Stimulated activated CD8-positive, alpha-beta memory T cell treated with anti-CD3 and anti-CD28 coated beads, Interleukin-2, amount 100 ng/mL, for 48 hours (primary cell): ENCODE measurements around the gene ALG6.
A peak's percentile ranks its signal among the peaks of the same experiment; 100 is the strongest.

Experiments
- DNase-seq, 2 donors: peaks; one replicate each; pipeline ENCODE4 v3.0.0-alpha.2; 2020; ENCODE audit warnings: low read depth in 2 of 2

Gene ALG6

DNA sequence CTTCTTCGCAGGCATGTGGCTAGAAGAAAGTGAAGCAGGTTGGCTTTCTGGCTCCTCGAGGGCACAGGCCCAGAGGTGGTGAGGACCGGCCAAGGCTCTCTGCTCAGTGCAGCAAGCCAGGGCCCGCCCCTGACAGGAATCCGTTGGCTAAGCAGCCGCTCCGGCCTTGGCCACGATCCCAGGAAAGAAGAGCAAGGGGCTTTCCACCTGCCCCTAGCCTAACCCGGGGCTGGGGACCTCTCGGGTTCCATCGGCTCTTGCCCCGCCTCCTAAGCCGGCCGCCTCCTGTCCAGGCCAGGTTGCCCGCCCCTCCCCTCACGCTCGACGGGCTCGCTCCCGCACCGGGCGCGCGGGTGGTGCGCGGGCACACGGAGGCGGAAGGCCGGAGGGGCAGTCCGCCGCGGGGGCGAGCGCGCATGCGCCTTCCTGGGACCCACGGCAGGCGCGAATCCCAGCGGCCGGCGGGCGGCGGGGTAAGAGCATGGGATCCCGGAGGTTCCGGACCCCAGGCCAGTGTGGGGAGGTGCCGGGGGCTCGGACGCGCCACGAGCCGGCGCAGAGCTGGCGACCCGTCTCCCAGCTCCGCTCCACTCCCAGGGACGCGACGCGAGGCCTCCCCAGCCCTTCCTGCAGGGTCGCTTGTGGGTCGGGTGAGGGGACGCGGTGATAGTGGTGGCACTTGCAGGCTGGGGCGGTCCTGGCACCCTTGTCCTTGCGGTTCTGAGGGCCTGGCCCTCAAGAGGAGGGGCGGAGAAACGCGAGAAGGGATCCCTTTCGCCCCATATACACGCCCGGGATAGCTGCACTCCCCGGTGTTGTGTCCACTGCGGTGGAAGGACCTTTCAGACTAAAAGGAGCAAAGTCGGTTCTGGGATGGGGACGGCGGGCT, at the start of gene ALG6:
TSS of gene ALG6 (plus strand) at position 413 of the 889 bp plus-strand sequence. CDS start 3,351 bp downstream, outside the sequence.
- peak; percentile 92 to 95 for DNase-seq

DNA sequence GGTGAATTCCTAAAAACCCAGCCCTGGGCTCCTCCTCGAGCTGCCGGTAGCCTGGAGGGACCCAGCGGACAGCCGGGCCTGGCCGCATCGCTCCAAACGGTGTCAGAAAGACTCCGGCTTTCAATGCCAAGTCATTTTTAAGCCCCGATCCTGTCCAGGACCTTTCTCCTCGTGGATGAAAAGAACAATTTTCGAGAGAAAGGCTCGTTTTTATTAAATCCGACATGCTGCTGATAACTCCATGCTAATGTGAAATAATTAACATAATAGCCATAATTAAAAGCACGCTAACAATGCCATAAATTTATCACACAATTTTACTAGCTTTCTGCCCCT, 49.6 kb upstream of the ALG6 start:
- no peak for DNase-seq

DNA sequence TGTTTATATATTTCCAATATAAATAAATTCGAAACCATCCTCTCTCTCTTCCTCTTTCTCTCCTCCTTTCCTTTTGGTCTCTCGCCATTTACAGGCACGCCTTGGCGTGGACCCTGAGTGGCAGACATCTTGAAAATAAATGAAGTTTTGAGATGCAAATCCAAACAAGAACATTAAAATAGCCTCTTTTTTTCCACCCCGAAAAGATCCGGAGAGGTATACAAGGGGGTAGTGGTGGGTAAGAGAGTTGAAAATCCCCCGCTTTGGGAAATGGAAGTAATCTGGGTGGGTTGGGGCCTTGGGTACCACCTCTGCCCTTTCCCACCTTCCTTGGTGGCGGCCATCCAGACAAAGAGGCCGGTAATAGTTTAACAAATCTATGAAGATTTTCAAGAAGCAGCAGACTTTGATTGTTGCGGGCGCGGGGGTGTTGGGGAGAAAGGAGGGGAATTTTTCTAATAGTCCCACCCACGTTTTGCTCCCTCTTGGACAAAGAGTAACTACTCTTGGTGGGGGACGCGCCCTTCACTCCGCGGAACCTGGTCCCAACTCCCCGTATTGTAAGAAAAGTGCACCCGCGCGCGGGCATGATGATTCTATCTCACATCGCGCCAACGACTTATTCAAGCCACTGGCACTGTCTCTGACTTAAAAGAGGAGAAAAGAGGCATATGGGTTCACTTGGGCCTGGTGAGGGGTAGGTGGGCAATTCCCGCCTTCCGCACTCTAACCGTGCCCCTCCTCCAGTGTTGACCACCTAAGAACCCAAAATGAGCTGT, 49.0 kb upstream of the ALG6 start:
- DNase-seq = no peak

DNA sequence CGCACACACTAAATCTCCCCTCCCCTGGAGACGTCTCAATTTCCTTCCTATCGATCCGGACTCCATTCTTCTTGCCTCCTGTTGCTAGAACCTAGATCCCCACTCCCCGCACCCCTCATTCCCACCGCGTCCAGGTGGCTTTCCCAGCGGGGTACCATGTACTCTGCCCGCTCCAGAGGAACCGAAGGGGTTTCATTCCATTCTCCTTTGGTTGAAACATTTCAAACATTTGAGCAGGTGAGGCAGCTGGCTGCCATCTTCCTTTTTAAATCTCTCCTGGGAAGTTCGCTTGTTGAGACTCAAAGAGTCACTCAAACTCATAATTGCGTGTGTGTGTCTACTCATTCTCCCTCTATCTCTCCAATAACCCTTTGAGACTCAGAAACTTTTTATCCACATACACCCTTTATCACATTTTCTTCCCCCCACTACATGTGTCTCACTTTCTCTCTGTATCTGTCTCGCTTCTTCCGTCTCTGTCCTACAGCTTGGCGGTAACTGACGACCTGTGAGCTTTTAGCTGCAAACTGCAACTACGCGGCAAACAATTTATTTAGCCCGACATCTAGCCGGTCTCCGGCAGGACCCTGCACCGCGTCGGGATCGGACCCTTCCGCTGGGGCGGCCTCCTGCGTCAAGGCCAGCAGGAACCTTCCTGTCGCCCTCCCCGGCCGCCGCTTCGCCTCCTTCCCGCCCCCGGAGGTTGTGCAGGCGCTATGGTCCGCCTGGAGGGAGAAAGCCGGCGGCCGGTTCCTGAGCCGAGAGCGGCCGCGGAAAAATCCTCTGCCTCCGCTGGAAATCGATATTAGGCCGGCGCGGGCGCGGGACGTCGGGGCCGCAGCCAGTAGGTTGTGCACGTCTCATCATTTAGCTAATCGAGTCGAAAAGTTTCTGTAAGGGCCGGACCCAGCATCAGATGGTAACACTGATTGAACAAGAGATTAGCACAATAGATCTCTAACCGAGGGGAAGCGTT, 48.1 kb upstream of the ALG6 start:
- no peak for DNase-seq

DNA sequence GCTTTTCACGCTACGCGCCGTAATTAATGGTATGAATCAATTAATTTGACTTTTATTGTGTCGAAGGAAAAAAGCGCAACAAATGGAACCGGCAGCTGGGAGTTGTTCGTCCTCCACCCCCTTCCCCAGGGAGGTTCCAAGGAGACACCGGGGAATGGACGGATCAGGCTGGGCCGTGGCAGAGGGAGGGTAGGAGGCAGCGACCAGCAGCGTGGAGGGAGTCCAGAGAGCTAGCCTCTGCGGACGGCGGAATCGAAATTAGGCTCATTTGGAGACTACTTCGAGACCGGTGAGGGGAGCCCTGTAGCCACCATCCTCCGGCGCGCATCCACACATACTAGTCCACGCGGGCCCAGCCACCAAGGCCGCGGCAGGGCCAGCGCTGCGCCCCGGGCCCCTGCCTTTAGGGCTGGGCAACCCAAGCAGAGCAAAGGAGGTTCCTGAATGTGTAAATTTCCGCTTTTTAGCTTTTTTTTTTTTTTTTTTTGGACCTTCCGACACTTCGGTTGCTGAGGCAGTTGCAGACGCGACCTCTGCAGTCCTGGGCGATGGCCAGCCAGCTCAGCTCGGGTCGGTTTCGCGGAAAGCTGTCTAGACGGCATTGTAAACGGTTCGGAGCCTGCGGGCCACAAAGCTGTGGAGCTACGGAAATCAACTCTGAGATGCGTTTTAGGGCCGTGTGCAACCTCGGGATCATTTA, 47.3 kb upstream of the ALG6 start:
- no peak for DNase-seq

DNA sequence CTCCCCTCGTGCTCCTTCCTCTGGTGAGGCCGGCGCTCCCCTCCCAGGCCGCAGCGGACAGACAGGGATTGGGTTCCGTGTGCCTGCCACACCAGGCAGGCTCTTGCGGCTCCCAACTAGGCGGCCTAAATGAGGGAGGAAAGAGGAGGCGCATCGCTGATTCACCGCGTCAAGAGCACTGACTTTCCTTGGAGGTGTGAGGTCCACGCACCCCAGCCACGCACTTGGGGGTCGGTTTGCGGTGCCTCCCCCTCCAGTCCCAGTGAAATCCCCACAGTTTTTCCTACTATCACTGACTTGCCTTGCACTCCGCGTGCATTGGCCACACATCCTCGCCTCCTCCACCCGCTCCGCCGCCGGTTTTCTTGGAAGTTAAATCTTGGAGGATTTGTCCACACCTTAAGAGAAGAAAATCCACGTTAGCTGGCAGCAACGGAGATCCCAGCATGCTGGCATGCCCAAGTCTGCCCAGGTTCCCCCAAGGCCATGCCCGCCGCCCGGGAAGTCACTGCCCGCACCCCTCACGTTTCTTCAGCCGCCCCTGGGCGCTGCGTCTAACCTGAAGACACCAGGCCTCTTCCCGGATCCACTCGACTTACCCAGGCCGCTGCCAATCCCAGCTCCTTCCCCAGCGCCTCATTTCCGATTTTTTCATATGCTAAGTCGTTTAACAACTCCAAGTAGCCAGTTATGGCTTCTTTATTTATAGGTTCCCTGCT, 46.2 kb upstream of the ALG6 start:
- no peak for DNase-seq

DNA sequence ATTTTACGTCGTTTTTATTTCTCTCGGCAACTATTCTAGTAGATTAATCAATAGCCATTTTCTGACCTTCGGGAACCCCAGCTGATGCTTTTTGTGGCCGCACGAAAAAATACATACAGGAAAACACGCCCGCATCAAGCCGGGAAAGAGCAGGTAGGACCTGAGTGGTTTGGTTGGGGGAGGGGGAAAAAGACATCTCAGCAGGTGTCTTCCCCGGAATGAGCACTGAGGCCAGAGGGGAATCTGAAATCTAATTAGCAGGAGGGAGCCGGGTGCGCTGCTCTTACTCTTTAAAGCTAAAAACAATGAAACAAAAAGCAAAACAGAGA, 45.7 kb upstream of the ALG6 start:
- DNase-seq = no peak

DNA sequence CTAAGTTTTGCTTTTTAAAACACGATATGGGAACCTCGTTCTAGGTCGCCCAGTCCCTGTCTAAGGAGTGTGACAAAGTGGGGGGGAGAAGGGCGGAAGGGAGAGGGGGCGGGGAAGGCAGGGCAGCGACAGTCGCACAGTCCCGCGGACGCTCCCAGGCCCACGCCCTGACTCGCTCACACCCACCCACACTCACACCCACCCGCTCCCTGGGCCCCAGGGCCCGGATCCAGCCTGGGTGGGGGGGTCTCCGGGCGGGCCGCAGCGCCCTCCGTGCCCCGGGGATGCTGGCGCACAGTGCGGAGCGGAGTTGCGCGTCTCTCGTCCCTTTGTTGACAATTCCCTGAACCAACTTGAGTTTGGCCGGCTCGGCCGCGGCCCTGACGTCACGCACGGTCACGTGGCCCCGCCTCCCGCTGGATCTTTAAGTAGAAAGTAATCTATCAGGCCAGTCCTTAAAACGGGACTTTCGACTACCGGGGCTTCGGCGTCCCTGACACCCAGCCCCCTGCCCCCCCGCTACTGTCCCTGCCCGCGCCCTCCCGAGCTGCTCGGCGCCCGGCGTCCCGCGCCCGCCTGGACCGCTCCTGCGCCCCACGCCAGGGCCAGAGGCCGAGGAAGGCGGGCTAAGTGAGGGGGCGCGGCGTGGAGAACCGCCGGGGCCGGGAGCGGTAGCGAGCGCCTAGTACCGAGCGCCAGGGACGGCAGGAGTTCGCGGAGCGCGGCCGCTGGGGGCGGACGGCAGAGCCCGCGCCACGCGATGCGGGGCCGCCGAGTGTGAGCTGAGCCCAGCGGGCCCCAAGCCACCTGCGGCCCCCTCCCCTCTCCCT, 45.1 kb upstream of the ALG6 start, which contains the start of gene FOXD3:
TSS of gene FOXD3 (plus strand) at position 454 of the 830 bp plus-strand sequence. CDS start 492 bp downstream, outside the sequence.
- no peak for DNase-seq

DNA sequence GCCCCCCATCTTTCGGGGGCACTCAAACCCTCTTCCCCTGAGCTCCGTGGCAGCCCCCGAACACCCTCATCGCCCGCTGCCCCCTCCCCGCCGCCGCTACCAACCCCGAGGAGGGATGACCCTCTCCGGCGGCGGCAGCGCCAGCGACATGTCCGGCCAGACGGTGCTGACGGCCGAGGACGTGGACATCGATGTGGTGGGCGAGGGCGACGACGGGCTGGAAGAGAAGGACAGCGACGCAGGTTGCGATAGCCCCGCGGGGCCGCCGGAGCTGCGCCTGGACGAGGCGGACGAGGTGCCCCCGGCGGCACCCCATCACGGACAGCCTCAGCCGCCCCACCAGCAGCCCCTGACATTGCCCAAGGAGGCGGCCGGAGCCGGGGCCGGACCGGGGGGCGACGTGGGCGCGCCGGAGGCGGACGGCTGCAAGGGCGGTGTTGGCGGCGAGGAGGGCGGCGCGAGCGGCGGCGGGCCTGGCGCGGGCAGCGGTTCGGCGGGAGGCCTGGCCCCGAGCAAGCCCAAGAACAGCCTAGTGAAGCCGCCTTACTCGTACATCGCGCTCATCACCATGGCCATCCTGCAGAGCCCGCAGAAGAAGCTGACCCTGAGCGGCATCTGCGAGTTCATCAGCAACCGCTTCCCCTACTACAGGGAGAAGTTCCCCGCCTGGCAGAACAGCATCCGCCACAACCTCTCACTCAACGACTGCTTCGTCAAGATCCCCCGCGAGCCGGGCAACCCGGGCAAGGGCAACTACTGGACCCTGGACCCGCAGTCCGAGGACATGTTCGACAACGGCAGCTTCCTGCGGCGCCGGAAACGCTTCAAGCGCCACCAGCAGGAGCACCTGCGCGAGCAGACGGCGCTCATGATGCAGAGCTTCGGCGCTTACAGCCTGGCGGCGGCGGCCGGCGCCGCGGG, 44.2 kb upstream of the ALG6 start:
- no peak for DNase-seq

DNA sequence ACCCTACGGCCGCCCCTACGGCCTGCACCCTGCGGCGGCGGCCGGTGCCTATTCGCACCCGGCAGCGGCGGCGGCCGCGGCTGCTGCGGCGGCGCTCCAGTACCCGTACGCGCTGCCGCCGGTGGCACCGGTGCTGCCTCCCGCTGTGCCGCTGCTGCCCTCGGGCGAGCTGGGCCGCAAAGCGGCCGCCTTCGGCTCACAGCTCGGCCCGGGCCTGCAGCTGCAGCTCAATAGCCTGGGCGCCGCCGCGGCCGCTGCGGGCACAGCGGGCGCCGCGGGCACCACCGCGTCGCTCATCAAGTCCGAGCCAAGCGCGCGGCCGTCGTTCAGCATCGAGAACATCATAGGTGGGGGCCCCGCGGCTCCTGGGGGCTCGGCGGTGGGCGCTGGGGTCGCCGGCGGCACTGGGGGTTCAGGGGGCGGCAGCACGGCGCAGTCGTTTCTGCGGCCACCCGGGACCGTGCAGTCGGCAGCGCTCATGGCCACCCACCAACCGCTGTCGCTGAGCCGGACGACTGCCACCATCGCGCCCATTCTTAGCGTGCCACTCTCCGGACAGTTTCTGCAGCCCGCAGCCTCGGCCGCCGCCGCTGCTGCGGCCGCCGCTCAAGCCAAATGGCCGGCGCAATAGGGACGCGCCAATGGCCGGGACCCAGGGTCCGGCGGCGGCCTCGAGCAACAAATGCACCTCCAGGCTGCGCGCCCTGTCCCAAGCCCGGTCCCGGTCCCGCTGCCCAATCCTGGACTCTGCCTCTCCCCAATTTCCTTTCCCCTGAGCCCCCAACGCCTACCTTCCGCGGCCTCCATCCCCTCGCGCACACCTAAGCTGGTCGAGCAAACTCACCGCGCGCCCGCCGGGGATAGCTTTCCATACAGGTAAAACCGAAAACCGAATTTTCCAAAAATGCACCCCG, 43.3 kb upstream of the ALG6 start:
- DNase-seq = no peak

DNA sequence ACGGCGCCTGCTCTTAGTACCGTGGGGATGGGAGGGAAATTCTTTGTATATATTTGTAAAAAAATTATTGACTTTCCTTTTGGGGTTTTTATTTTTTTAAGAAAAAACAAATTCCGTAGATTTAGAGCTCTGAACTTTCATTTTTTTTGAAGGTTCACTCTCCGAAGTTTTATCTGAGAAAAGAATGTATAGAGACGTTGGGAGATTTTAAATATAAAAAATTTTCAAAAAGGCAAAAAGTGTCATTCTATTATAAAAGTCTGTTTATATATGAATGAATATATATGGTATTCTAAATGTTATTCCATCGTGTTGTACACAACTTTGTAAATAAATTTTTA, 42.7 kb upstream of the ALG6 start:
- DNase-seq = no peak

DNA sequence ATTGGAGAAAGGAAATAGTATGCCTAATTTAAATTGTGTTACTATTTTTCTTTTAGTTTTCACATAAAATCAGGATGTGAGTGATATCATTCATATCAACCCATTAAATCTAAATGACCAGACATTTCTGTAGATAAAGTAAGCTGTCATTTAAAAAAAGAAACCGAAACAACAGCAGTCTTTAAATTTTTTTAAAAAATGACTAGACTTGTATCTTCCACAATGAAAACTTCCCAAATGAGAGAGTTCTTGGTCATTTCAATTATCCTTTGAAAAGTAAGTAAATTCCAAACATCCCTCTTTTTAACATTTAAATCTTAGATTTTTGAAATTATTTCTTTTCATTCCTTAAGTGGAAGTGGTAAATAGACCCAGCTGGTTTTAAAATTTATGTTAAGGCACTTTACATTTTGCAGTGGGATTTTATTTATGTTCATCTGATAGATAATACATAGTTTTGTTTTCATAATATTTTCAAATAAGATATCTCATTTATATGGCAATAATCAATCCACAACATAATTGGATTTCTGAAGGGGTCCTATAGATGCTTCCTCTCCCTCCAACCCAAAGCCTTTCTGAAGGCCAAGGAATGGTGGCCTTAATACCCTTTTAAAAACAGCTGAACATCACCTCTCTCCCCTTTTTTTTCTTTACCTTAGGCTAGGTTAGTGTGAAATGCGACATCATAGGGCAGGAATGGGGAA, 42.0 kb upstream of the ALG6 start:
- no peak for DNase-seq

DNA sequence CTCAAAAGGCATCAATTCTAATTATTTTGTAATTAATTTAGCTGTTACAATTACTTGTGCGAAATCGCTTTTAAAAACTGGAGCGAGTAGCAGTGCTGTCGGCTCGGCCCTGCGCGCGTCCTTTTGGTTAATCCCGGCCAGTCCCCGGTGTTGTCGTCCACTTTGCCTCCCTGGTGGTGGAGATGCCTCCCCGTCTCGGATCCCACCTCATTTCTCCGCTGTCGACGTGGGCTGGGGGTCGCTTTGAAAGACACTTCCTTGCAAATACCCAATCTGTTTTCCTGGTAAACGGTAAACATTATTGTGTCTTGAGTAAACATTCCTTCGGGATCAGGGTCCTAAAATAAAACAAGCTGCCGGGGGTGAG, 41.3 kb upstream of the ALG6 start:
- no peak for DNase-seq

DNA sequence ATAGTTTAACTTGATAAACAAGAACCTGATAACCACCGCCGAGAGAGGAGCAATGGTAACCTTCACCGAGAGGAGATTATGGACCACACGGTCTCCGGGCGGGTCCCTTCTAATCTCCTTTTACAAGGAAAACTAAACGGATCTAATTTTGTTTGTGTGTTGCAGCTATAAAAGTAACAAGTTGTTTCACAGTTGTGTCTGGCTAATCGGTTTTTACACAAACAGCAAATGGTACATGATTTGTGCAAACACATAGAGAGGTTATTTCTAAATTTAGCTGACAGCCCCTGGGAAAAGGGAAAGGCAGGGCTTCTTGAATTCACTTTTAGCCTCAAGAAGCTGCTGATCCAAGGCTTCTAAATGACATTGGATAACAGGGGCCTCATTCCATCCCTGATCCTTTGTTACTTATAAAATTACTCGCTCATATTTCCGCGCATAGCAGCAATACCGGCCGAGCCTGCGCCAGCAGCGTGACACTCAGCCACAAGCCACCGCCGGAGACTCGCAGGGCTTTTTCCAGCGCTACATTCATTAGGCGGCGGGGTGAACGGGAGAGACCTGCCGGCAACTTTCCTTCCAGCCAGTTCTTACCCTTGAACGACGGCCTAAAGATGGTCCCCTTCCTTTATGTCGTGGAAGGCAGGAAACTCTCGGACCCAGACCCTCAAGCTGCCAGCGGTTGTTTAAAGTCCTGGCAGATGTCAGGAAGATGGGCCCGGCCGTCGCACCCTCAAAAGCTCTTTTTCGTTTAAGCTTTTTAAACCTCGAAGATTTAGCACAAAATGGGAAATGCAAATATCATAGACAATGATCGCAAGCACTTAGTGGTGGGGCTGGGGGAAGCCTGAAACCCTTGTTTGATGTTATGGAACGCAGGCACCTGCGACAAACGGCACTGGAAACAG, 40.7 kb upstream of the ALG6 start:
- DNase-seq = no peak

DNA sequence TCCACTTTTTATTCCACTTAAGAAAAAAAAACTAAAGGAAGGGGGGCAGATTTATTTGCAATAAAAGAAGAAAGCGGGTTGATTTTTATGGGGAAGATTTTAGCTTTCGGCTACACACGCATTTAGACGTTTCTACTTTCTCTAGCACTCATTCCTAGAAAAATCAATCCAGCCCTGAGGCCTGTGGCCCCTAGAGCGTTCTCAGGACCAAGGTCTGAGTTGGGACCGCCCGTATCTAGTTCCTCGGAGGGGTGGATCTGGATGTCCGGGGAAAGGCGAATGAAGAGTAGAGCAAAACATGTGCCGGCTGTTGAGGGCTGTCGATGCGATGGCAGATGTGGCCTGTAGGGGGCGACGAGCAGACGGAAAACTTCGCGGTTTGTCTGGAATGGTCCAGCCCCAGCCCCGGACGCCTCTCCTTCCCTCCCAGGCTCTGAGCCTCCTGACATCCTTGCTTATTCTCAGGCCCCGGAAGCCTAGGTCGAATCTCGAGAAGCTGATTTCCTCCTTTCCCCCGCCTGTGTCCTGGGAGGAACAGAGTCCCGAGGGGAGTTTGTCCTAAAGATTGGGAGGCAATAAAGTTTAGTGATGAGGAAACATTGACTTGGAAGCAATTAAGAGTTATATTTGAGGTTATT, 39.9 kb upstream of the ALG6 start:
- DNase-seq = peak in 1 of 2 donors; percentile 52

DNA sequence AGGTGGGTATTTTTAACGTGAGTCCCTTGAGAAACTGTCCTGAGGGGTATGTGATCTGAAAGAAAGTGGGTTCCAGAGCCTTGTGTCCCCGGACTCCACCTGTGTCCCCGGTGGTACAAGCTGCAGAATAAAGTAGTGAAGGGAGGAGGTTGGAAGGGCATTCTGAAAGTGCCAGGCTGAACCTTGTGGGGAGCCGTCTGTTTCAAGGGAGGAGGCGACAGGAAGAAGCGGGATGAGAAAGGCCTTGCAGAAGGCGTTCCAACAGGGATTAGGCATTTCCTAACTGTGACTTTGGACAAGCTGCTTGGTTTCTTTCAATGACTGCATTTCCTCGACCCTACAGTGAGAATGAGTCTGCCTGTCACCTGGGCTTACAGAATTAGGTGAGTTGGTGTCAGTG, 39.3 kb upstream of the ALG6 start:
- DNase-seq = no peak
